GM12891 (cell line): Measurements from ENCODE around the gene TPCN2.

Experiments used
- POLR2A ChIP-seq: IDR thresholded peaks from 2 replicates; pipeline ENCODE4 v1.6.1; 2011; ENCODE audit warnings: low read depth, low read length, control low read depth
- POLR2AphosphoS5 ChIP-seq: IDR thresholded peaks from 2 replicates; pipeline ENCODE4 v1.6.1; 2011; ENCODE audit warnings: low read depth, low read length, control low read depth

DNA sequence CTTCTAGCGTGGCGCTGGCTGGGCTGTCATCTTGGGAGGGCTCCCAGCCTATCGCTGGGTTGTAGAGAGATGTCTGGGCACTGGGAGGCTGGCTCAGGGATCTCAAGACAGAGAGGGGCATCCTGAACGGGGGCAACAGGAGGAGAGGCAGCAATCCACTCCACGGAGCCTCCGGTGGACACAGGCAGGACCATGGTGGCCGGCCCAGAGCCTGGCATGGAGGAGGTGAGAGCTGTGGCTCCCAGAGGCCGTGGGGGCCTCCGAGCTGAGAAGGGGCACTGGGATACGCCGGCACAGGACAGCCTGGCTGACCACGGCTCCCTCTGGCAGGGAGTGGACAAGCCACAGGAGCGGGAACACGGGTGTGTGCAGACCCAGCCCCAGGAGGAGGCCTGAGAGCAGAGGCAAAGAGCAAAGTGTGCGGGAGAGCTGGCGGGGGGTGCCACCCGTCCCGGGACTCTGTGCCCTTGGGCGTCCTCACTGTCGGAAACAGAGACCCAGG, 44.8 kb upstream of the TPCN2 start:
- TF ChIP-seq POLR2A (no peak), POLR2AphosphoS5 (no peak)
